HCT116 (cell line): ENCODE data around the gene RIMBP3C. TPM values are rescaled to one million over a fixed set of nuclear protein-coding genes. Genes with fewer than 3 reads are reported as not detected.
"Not testable (repeated sequence)": the region's sequence is repeated elsewhere in the genome, so short reads cannot be mapped to it uniquely, and the experiment has no call there.

ENCODE experiments used
- ATAC-seq: fragments of 200-7000 bp; cut with Tn5 transposase; 2 replicates; pipeline ENCODE4 v1.9.1; 2020; ENCODE audit warnings: mild to moderate bottlenecking, moderate library complexity
- BruUV-seq: library from RNA; stranded (reverse); fragments of 400-500 nt; replicated peaks from 2 replicates; lab custom pipeline; 2021; lab: Mats Ljungman, UMichigan
- CTCF ChIA-PET: fragments of 300-600 bp; sonication (Branson Sonifier 250); formaldehyde crosslinking; loops from one replicate; lab custom pipeline; 2021; ENCODE audit warnings: antibody characterized with exemption; lab: Charles Lee
- POLR2A ChIA-PET: fragments of 300-600, 350-600 bp; sonication (Branson Sonifier 250); formaldehyde crosslinking; loops from one replicate; lab custom pipeline; 2021; ENCODE audit warnings: antibody characterized with exemption; lab: Charles Lee
- RAD21 ChIA-PET, 2 experiments: fragments of 300-600 bp; sonication (Branson Sonifier 250); formaldehyde crosslinking; loops; one replicate each; lab custom pipeline; 2023; ENCODE audit warnings: low total read pairs in 2 of 2; ENCODE audit not compliant: uncharacterized antibody in 2 of 2, unreplicated experiment in 2 of 2, low non-redundant PET in 1 of 2; lab: Charles Lee
- DNase-seq: peaks from one replicate; pipeline ENCODE4 v3.0.0-alpha.2; 2010; ENCODE audit warnings: low read depth, low spot score
- H2AFZ ChIP-seq: fragments of 200-600 bp; shearing (Covaris generic), sonication (generic); 2 replicates; pipeline ENCODE4 v1.6.1; 2017; ENCODE audit warnings: low read depth, mixed run types, mixed read lengths, antibody characterized with exemption, low read length; ENCODE audit not compliant: poor library complexity, severe bottlenecking
- H3K27ac ChIP-seq: 2 replicates; pipeline ENCODE4 v1.5.1; 2012; ENCODE audit warnings: low read depth, low read length
- H3K27me3 ChIP-seq: fragments of 200-600 bp; sonication (generic); 2 replicates; pipeline ENCODE4 v1.6.1; 2016; ENCODE audit warnings: mixed run types, low read length, mixed read lengths; ENCODE audit not compliant: insufficient read depth
- H3K36me3 ChIP-seq, 2 experiments: fragments of 200-500 bp in 1 of 2; fragments of 200-600 bp in 1 of 2; sonication (Bioruptor generic) in 1 of 2; sonication (generic) in 1 of 2; 2 replicates each; pipeline versions ENCODE4 v1.5.1 to v1.6.1; 2014 to 2016; ENCODE audit warnings: low read length in 2 of 2, inconsistent platforms in 1 of 2, mixed read lengths in 1 of 2, mixed run types in 1 of 2; ENCODE audit not compliant: insufficient read depth in 2 of 2, control insufficient read depth in 1 of 2
- H3K4me1 ChIP-seq, 2 experiments: fragments of 200-600 bp in 1 of 2; sonication (generic) in 1 of 2; 2 replicates each; pipeline versions ENCODE4 v1.5.1 to v1.6.1; 2012 to 2017; ENCODE audit warnings: low read length in 2 of 2, inconsistent platforms in 1 of 2, mild to moderate bottlenecking in 1 of 2, mixed read lengths in 1 of 2, mixed run types in 1 of 2, moderate library complexity in 1 of 2; ENCODE audit not compliant: insufficient read depth in 2 of 2, control insufficient read depth in 1 of 2
- H3K4me2 ChIP-seq: fragments of 200-600 bp; sonication (generic); 2 replicates; pipeline ENCODE4 v1.6.1; 2017; ENCODE audit warnings: mixed run types, low read length, mixed read lengths
- H3K4me3 ChIP-seq, 2 experiments: fragments of 200-600 bp in 1 of 2; sonication (generic) in 1 of 2; replicated peaks in 1 of 2; 2 replicates each; pipeline ENCODE4 v1.5.1; 2011 to 2016; ENCODE audit warnings: low read length in 2 of 2, control low read depth in 1 of 2, low read depth in 1 of 2, mild to moderate bottlenecking in 1 of 2, mixed read lengths in 1 of 2, mixed run types in 1 of 2
- H3K79me2 ChIP-seq: fragments of 200-600 bp; sonication (generic); 2 replicates; pipeline ENCODE4 v1.6.1; 2017; ENCODE audit warnings: mild to moderate bottlenecking, mixed run types, low read length, moderate library complexity, mixed read lengths; ENCODE audit not compliant: insufficient read depth
- H3K9ac ChIP-seq: fragments of 200-600 bp; sonication (generic); 2 replicates; pipeline ENCODE4 v1.6.1; 2016; ENCODE audit warnings: low read length, mixed read lengths
- H3K9me2 ChIP-seq: fragments of 200-600 bp; sonication (generic), shearing (Covaris generic); 2 replicates; pipeline ENCODE4 v1.6.1; 2017; ENCODE audit warnings: mixed run types, mild to moderate bottlenecking, moderate library complexity; ENCODE audit not compliant: insufficient read depth
- H3K9me3 ChIP-seq, 2 experiments: fragments of 200-500 bp in 1 of 2; fragments of 200-600 bp in 1 of 2; sonication (Bioruptor generic) in 1 of 2; sonication (generic) in 1 of 2; 2 replicates each; pipeline ENCODE4 v1.6.1; 2014 to 2017; ENCODE audit warnings: low read length in 2 of 2, mixed read lengths in 2 of 2, inconsistent platforms in 1 of 2, low read depth in 1 of 2, mild to moderate bottlenecking in 1 of 2, mixed run types in 1 of 2, moderate library complexity in 1 of 2; ENCODE audit not compliant: control insufficient read depth in 1 of 2, insufficient read depth in 1 of 2
- H4K20me1 ChIP-seq: fragments of 200-600 bp; sonication (generic), shearing (Covaris generic); 2 replicates; pipeline ENCODE4 v1.6.1; 2017; ENCODE audit warnings: mixed run types, mild to moderate bottlenecking, moderate library complexity; ENCODE audit not compliant: insufficient read depth
- CBX3 ChIP-seq: IDR thresholded peaks from 2 replicates; pipeline ENCODE4 v1.6.1; 2012; ENCODE audit warnings: low read depth
- CEBPB ChIP-seq: IDR thresholded peaks from 2 replicates; pipeline ENCODE4 v1.6.1; 2012; ENCODE audit warnings: low read depth
- CTCF ChIP-seq, 3 experiments: fragments of 200-600 bp in 1 of 3; sonication (generic) in 1 of 3; IDR thresholded peaks in 2 of 3; conservative IDR thresholded peaks in 1 of 3; 2 replicates each; pipeline ENCODE4 v1.5.1; 2012 to 2017; ENCODE audit warnings: low read depth in 2 of 3, low read length in 2 of 3, antibody characterized with exemption in 1 of 3, borderline replicate concordance in 1 of 3, control low read depth in 1 of 3, mild to moderate bottlenecking in 1 of 3, mixed read lengths in 1 of 3, mixed run types in 1 of 3, moderate library complexity in 1 of 3; ENCODE audit not compliant: insufficient read depth in 1 of 3
- EGR1 ChIP-seq: IDR thresholded peaks from 2 replicates; pipeline ENCODE4 v1.6.1; 2012; ENCODE audit warnings: low read depth
- ELF1 ChIP-seq: IDR thresholded peaks from 2 replicates; pipeline ENCODE4 v1.6.1; 2012; ENCODE audit warnings: low read depth, borderline replicate concordance
- EZH2 ChIP-seq: fragments of 200-600 bp; sonication (generic); IDR thresholded peaks from 2 replicates; pipeline ENCODE4 v1.6.1; 2017; ENCODE audit warnings: antibody characterized with exemption, mixed run types
- FOSL1 ChIP-seq: IDR thresholded peaks from 2 replicates; pipeline ENCODE4 v1.6.1; 2012; ENCODE audit warnings: low read depth
- POLR2A ChIP-seq: IDR thresholded peaks from 2 replicates; pipeline ENCODE4 v1.7.0; 2011; ENCODE audit warnings: borderline replicate concordance; ENCODE audit not compliant: insufficient read depth, insufficient read length; ENCODE audit errors: extremely low read depth
- POLR2AphosphoS5 ChIP-seq: IDR thresholded peaks from 2 replicates; pipeline ENCODE4 v1.6.1; 2011; ENCODE audit warnings: mild to moderate bottlenecking, low read depth, low read length, moderate library complexity
- REST ChIP-seq: IDR thresholded peaks from 2 replicates; pipeline ENCODE4 v1.6.1; 2012; ENCODE audit warnings: low read depth
- SIN3A ChIP-seq: IDR thresholded peaks from 2 replicates; pipeline ENCODE4 v1.6.1; 2012; ENCODE audit warnings: low read depth
- SP1 ChIP-seq: IDR thresholded peaks from 2 replicates; pipeline ENCODE4 v1.6.1; 2012; ENCODE audit warnings: low read depth
- SRF ChIP-seq: IDR thresholded peaks from 2 replicates; pipeline ENCODE4 v1.6.1; 2012; ENCODE audit warnings: low read depth
- TCF7L2 ChIP-seq: IDR thresholded peaks from 2 replicates; pipeline ENCODE4 v1.7.0; 2011; ENCODE audit warnings: borderline replicate concordance, inconsistent platforms; ENCODE audit not compliant: insufficient read depth, insufficient read length; ENCODE audit errors: extremely low read depth
- ZFX ChIP-seq: fragments of 450-650 bp; IDR thresholded peaks from 2 replicates; pipeline ENCODE4 v1.6.1; 2017
- intact Hi-C: fragments of 100-400 bp; cut with micrococcal nuclease; formaldehyde crosslinking; loops from 2 replicates; pipeline ENCODE4 v1.10.0; 2022
- total RNA-seq: library from RNA; stranded (reverse); gene quantifications from one replicate; pipeline ENCODE4 v1.2.1, GENCODE V29; 2021; ENCODE audit not compliant: unreplicated experiment

Gene RIMBP3C
- total RNA-seq, 1 experiment from 2014 or later: 0.15 TPM

- DNase-seq: no peak
- CTCF ChIA-PET: interaction anchor here (1.5 kb wide), 1 partner anchor 60 kb away, joined by 3 read pairs; no protein-coding TSS in a partner anchor
- ATAC-seq: no peak
- H3K27me3 ChIP-seq: no peaks in the 10 kb centered on the region
- no peak overlapping the region for H3K27ac ChIP-seq
- TF ChIP-seq CTCF (IDR thresholded peaks at IDR 0.05 in 2 of 3, conservative IDR thresholded peaks at IDR 0.05 in 1 of 3; ENCODE audit: borderline replicate concordance in 1 of 3, insufficient read depth in 1 of 3, low read depth in 2 of 3, low read length in 2 of 3) (no peak), CEBPB (no peak), REST (no peak), SRF (no peak), SP1 (no peak), CBX3 (no peak), ELF1 (no peak), FOSL1 (no peak), TCF7L2 (no peak), POLR2A (no peak), ZFX (no peak), EZH2 (no peak), EGR1 (no peak), SIN3A (no peak), POLR2AphosphoS5 (no peak)
- peaks cover 2 to 4% of the 10 kb centered on the region in 2 experiments; a peak in 1 of 4 replicates for H3K36me3 ChIP-seq
- H3K4me2 ChIP-seq: peak overlapping the region; percentile 87
- intact Hi-C loops: no loop called here
- RAD21 ChIA-PET: no interaction called here
- no peaks in the 10 kb centered on the region for H3K9me3 ChIP-seq
- BruUV-seq: TSS peak; percentile 45
- no peaks in the 10 kb centered on the region for H3K9me2 ChIP-seq
- peaks cover 38% of the 10 kb centered on the region; the same call in 1 of the 2 replicates for H4K20me1 ChIP-seq
- POLR2A ChIA-PET: no interaction called here
- H2AFZ ChIP-seq: no peak overlapping the region
- peak overlapping the region in 1 of 2 experiments; percentile 96; a peak in 2 of 4 replicates for H3K4me3 ChIP-seq
- peaks cover 41 to 80% of the 10 kb centered on the region in 2 experiments for H3K4me1 ChIP-seq
- peaks cover 71% of the 10 kb centered on the region for H3K79me2 ChIP-seq
- H3K9ac ChIP-seq: peak overlapping the region; percentile 86
Measured at GRCh38 chr22:21569459-21570170, 18.4 kb upstream of the RIMBP3C start.

- H3K27me3 ChIP-seq, H3K36me3 ChIP-seq, BruUV-seq, intact Hi-C loops, H2AFZ ChIP-seq, POLR2A ChIA-PET, H3K9me3 ChIP-seq, DNase-seq, H3K9me2 ChIP-seq: not testable (repeated sequence)
- H3K27ac ChIP-seq: peak overlapping the region; percentile 91; the same call in 1 of the 2 replicates
- H3K4me3 ChIP-seq: peak overlapping the region; percentile 75 to 96
- H3K79me2 ChIP-seq: peaks cover 65% of the 10 kb centered on the region
- H3K4me2 ChIP-seq: peak overlapping the region; percentile 87
- ATAC-seq: peak; percentile 4; the same call in 1 of the 2 replicates
- H4K20me1 ChIP-seq: peaks cover 33% of the 10 kb centered on the region; the same call in 1 of the 2 replicates
- ChIA-PET RAD21 (interaction anchor here in 1 of 2 experiments (0.6 kb wide), 1 partner anchor 71 kb away, joined by 4 read pairs; no protein-coding TSS in a partner anchor), CTCF (interaction anchor here (1.5 kb wide), 1 partner anchor 60 kb away, joined by 3 read pairs; no protein-coding TSS in a partner anchor)
- H3K9ac ChIP-seq: peak overlapping the region; percentile 86
- H3K4me1 ChIP-seq: peaks cover 38 to 80% of the 10 kb centered on the region in 2 experiments
Measured at GRCh38 chr22:21569076-21569427, 17.8 kb upstream of the RIMBP3C start.
